Omental fat pad (tissue), 4 donors: ENCODE measurements around the gene MRPL1. TPM values are rescaled to one million over a fixed set of nuclear protein-coding genes. Genes with fewer than 3 reads are reported as not detected.
A peak's percentile ranks its signal among the peaks of the same experiment; 100 is the strongest.

Experiments
- ATAC-seq: fragments of 150-250 bp; one replicate; pipeline ENCODE4 v1.9.1; 2016; ENCODE audit warnings: mild to moderate bottlenecking, moderate library complexity; ENCODE audit not compliant: low FRiP score
- DNase-seq: peaks from one replicate; pipeline ENCODE4 v3.0.0-alpha.2; 2019; ENCODE audit warnings: low spot score
- total RNA-seq, 4 donors: library from RNA; depleted of rRNA; stranded (reverse); fragments of >200 nt; gene quantifications; one replicate each; pipeline ENCODE4 v1.1.0, GENCODE V29; 2016
- TF ChIP-seq, protein P1 (sequence below), 3 donors: fragments of 450-650 bp; IDR thresholded peaks; one replicate each; pipeline ENCODE4 v1.5.1; 2016 to 2017; ENCODE audit warnings: antibody characterized with exemption in 3 of 3, mild to moderate bottlenecking in 3 of 3, moderate library complexity in 2 of 3

The MRPL1 gene
- 10 to 100 TPM; 17.1 to 20.5 (median 18.7) TPM for total RNA-seq

DNA sequence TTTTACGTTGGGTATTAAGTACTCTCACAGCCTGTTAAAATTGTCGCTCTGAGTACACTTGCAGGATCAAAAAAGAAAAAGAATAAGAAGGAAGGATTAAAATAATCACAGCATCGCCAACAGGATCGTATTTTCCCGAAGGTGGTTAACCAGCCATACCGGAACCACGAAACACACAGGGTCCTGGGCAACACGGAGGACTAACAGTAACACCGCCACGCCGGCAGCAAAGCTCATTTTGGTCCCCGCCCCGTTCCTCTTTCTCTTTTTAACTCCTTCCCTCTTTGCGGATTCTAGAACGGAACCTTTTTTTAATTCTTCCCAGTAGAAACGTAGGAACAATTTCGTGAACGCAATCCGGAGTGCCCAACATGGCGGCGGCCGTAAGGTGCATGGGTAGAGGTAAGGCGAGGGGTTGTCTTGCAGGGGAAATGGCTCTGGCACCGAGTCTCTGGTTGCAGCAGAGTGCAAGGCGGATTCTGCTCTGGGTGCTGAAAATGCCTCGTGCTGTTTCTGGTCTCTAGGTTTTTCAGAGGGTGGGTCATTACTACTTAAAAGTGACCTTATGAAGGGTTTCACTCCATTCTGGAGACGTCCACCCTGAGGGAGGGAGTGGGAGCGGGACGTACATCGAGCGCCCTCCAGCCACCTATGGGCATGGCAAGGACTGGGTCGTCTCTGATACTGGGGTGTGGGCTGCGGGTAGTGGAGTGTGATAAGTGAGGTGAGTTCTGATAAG, at the start of gene MRPL1:
Gene MRPL1, plus strand, starts transcription at position 353 of the 739 bp plus-strand sequence. Its CDS starts 19 bp downstream, at position 372.
- DNase-seq (peak; percentile 47), ATAC-seq (peak; percentile 97)
- TF ChIP-seq, protein P1, sequence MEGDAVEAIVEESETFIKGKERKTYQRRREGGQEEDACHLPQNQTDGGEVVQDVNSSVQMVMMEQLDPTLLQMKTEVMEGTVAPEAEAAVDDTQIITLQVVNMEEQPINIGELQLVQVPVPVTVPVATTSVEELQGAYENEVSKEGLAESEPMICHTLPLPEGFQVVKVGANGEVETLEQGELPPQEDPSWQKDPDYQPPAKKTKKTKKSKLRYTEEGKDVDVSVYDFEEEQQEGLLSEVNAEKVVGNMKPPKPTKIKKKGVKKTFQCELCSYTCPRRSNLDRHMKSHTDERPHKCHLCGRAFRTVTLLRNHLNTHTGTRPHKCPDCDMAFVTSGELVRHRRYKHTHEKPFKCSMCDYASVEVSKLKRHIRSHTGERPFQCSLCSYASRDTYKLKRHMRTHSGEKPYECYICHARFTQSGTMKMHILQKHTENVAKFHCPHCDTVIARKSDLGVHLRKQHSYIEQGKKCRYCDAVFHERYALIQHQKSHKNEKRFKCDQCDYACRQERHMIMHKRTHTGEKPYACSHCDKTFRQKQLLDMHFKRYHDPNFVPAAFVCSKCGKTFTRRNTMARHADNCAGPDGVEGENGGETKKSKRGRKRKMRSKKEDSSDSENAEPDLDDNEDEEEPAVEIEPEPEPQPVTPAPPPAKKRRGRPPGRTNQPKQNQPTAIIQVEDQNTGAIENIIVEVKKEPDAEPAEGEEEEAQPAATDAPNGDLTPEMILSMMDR (IDR thresholded peaks at IDR 0.05) = no peak

DNA sequence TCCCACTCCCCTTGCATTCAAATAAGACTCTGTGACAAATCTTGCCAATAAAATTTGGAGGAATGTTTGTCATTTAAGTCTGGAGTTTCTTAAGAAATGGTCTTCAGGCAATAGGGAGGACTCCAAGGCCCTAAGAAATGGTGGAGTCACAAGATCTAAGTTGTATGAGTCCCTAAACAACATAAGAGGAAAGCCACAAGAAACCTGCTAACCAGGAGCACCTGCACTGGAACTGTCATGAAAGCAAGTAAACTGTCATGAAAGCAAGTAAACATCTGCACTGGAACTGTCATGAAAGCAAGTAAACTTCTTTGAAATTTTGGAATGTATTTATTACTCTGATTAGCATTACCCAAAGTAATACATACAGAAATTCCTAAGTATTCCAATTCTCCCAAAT, 47.0 kb upstream of the MRPL1 start:
- no peak for ATAC-seq
- TF ChIP-seq, protein P1 (IDR thresholded peaks at IDR 0.05) = no peak
- DNase-seq = no peak

DNA sequence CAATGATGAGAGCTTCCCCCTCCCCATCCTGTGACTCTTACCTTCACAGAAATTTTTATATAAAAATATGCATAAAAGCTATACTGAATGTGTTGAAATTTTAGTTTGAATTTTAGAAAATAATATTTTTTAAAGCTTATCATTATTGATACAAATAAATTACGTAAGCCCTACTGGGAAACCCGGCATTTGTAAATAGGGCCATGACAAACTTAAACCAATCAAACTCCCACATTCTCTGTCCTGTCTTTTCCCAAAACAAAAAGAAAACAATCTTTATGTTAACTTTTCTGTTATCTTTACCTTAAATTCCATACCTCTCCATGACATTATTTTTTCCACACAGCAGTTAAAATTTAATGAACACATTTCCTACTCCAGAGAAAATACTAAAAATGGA, 46.1 kb upstream of the MRPL1 start:
- TF ChIP-seq, protein P1 (IDR thresholded peaks at IDR 0.05) = no peak
- ATAC-seq (no peak), DNase-seq (no peak)

DNA sequence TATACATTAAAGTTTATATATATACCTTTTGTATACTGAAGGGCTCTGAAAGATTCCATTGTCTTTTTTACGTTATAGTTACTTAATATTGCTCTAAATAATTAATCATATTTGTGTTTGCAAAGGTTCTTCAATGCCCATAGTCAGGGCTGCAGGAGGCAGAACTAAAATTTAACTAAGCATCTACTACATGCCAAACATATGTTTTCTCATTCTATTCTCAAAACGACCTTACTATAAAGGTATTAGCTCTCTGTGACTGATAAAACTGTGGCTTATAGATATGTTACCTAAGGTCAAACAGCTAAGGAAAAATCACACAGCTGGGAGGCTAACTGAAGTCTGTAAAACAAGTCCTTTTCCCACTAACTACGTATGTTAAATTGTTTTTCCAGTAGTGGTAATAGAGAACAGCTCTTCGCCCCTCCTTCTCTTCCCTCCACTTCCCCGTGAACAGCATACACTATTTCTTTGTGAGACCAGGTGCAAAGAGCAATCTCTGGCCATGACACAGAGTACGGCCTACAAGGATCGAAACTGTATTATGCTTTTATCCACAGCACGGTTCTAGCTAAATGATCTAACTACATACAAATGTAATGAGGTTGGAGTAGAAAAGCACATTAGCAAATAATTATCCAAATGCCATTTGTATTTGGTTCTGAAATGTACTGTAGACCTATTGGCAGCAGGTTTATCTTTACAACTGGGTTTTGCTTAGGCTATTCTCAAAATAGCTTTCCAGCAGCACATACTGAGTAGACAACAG, 45.1 kb upstream of the MRPL1 start:
- TF ChIP-seq, protein P1 (IDR thresholded peaks at IDR 0.05) = no peak
- DNase-seq (no peak), ATAC-seq (no peak)

DNA sequence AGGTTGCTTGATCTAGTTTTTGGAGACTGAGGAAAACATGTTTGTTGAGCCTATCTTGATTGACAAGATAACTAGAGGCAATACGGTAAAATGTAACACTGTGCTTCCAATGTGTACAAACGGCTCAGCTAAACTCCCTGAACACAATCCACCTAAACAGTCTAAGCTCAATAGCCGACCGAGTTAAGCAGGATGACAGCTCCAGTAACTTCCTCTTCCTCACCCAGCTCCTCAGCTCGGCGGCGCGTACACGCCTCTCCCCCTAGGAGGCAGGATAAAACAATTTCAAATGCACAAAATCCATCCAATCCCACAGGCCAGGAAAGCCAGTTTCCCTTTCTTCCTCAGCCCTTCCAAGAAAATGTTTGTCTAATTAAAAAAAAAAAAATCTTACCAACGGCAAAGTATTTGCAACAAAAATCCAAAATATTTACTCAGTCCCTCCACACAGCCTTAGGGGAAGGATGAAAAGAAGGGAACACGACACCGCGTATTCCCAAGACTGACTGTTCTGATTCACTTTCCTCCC, 44.5 kb upstream of the MRPL1 start:
- ATAC-seq (peak; percentile 59), DNase-seq (no peak)
- TF ChIP-seq, protein P1 (IDR thresholded peaks at IDR 0.05) = no peak

DNA sequence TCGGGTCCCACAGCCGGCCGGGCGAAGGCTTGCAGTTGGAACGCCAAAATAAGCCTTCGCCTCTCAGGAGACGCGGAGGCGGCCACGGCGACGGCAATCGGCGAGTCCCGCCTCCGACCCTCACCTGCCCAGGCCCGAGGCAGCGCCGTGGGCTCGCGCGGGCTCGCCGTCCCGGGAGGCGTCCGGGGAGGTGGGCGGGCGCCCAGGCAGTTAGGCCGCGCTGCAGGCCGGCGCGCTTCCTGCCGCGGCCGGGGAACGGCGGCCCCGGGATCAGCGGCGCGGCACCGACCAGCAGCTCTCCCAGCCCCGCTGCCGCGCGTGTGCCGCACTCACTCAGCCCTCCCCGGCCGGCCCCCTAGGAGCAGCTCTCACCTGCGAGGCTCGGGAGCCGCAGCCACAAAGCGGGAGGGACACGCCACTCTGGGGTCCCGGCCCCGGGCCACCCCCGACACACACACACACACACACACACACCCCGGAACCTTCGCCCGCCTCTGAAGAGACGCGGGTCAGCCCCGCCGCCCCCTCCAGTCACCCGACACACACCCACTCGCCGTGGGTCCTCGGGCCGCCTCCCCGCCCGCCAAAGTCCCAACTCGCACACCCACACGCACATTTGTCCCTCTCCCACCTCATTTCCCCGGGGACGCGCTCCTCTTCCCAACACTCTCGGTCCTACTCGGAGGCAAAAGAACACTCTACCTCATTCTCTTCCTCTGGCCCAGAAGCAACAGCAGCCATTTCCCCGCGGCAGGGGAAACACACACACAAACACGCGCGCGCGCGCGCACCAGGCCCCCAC, 43.8 kb upstream of the MRPL1 start, which contains the start of gene CNOT6L:
Gene CNOT6L, minus strand, starts transcription at position 767 of the 802 bp plus-strand sequence. Its CDS starts 60 bp downstream, at position 707.
- TF ChIP-seq, protein P1 (IDR thresholded peaks at IDR 0.05) = no peak
- ATAC-seq (peak; percentile 86), DNase-seq (peak; percentile 44)
